Measurements from ENCODE around the gene EXOSC3. TPM values are rescaled to one million over a fixed set of nuclear protein-coding genes. Genes with fewer than 3 reads are reported as not detected.

Gene EXOSC3
- total RNA-seq, 1 experiment from 2014 or later = 81.0 TPM

- no peak overlapping the region for H4K8ac ChIP-seq (replicated peaks; ENCODE audit: insufficient read length, low read depth, low read length)
Measured at GRCh38 chr9:37820142-37820541, 35.3 kb upstream of the EXOSC3 start.

More at GRCh38 chr9:37820142-37820541, 35.3 kb upstream of the EXOSC3 start:
- Histone ChIP-seq H3K18ac (ENCODE audit: insufficient read length, low read depth, low read length) (no peak overlapping the region), H3K4ac (ENCODE audit: low read depth, low read length) (no peak overlapping the region), H3K79me2 (ENCODE audit: insufficient read depth, low read length) (no peaks in the 10 kb centered on the region), H3K9me3 (ENCODE audit: control insufficient read depth, low read depth, low read length) (no peaks in the 10 kb centered on the region), H2AFZ (ENCODE audit: low read length) (no peak overlapping the region), H3T11ph (ENCODE audit: low read length) (no peak overlapping the region), H2BK12ac (ENCODE audit: insufficient read length, low read depth, low read length) (no peak overlapping the region), H2BK5ac (ENCODE audit: insufficient read length, low read length) (no peak overlapping the region), H4K20me1 (ENCODE audit: control insufficient read depth, insufficient read depth, insufficient read length) (no peaks in the 10 kb centered on the region), H3K14ac (ENCODE audit: insufficient read depth, low read length) (no peak overlapping the region), H3K27me3 (ENCODE audit: insufficient read depth, low read length) (no peaks in the 10 kb centered on the region), H2AK5ac (ENCODE audit: insufficient read length, low read length) (no peak overlapping the region), H3K56ac (ENCODE audit: insufficient read length, low read depth, low read length) (no peak overlapping the region), H3K27ac (ENCODE audit: insufficient read length, low read depth, low read length) (no peak overlapping the region), H2BK120ac (ENCODE audit: low read depth, low read length, poor library complexity, severe bottlenecking) (no peak overlapping the region), H4K91ac (ENCODE audit: insufficient read length, low read depth, low read length) (no peak overlapping the region), H4K5ac (ENCODE audit: insufficient read length, low read depth, low read length) (no peak overlapping the region), H3K4me1 (ENCODE audit: insufficient read depth, low read length) (no peaks in the 10 kb centered on the region), H3K9ac (ENCODE audit: extremely low read depth, insufficient read length, low read length) (no peak overlapping the region), H3K4me2 (ENCODE audit: insufficient read depth, insufficient read length, low read length) (no peak overlapping the region), H3K23ac (ENCODE audit: insufficient read length, low read depth, low read length) (no peak overlapping the region), H2BK15ac (ENCODE audit: low read depth, low read length) (no peak overlapping the region), H2BK20ac (ENCODE audit: low read depth, low read length, poor library complexity, severe bottlenecking) (no peak overlapping the region), H3K79me1 (ENCODE audit: insufficient read depth, low read depth, low read length, poor library complexity, severe bottlenecking) (no peaks in the 10 kb centered on the region), H3K23me2 (ENCODE audit: insufficient read length, low read depth, low read length, poor library complexity, severe bottlenecking) (no peaks in the 10 kb centered on the region)
- Mint-ChIP-seq H3K36me3 (ENCODE audit: insufficient read depth in 1 of 3, low read depth in 3 of 3) (peaks cover 8 to 34% (median 28%) of the 10 kb centered on the region in 3 experiments; a peak in 6 of 7 replicates), H3K4me3 (no peak overlapping the region), H3K27me3 (ENCODE audit: low read depth) (no peaks in the 10 kb centered on the region), H3K27ac (no peak overlapping the region), H3K9me3 (no peaks in the 10 kb centered on the region), H3K4me1 (no peaks in the 10 kb centered on the region)
- no CpG with 5 or more reads among the region's 5 CpGs for WGBS (ENCODE audit: extremely low coverage, insufficient read length, low lambda C conversion rate)
- TF ChIP-seq CTCF (conservative IDR thresholded peaks at IDR 0.05) = no peak
- no peak for DNase-seq
